ENCODE data around the gene PCSK2.

Gene PCSK2

DNA sequence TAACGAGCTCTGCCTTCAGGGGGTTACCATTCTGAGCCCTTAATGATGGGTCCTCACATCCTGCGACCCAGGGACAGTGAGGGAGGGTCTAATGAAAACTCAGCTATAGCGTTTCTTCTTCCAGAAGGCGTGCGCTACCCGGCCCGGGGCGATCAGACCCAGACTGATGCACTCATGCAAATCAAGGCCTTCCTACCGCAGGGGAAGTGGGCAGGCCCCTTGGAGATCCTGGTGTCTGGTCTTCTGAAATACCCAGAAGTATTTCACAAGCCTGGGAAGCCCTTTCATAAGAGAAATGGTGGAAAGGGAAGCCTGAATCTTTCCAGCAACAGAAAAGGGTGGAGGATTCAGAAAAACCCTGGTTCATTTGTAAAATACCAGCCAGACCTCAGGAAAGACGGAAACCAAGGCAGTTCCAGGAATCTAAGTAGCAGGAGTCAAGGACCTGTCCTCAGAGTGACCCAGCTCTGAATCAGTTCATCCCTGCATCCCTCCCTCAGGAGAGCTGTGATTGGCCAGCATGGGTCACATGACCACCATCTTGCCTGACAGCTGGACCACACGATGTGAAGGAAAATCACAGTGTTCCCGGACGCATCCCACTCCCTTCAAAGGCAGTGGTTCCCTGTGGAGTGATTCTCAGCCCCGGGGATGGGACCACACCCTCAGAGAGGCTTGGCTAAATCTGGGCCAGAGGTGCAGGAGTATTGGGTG lies 291.7 kb downstream of the PCSK2 start:
- Histone ChIP-seq H2BK12ac (ENCODE audit: low read length) (no peak overlapping the region), H4K91ac (ENCODE audit: low read depth, low read length) (no peak overlapping the region), H3K27ac (ENCODE audit: low read depth, low read length) (no peak overlapping the region), H3K18ac (ENCODE audit: low read length) (no peak overlapping the region), H3K79me1 (ENCODE audit: low read length) (peaks cover under 1% of the 10 kb centered on the region), H4K8ac (ENCODE audit: low read depth, low read length) (no peak overlapping the region), H3K4ac (ENCODE audit: low read depth, low read length) (no peak overlapping the region), H3K4me1 (ENCODE audit: control insufficient read depth in 1 of 2, insufficient read depth in 2 of 2, low read length in 2 of 2) (no peaks in the 10 kb centered on the region), H3K14ac (ENCODE audit: low read length) (no peak overlapping the region), H3K23ac (ENCODE audit: low read length) (no peak overlapping the region), H4K12ac (ENCODE audit: low read depth, low read length) (no peak overlapping the region), H2BK5ac (ENCODE audit: low read depth, low read length, poor library complexity) (no peak overlapping the region), H3K4me3 (ENCODE audit: low read depth, low read length) (no peak overlapping the region), H3K79me2 (ENCODE audit: control insufficient read depth, insufficient read depth, low read length, poor library complexity) (no peaks in the 10 kb centered on the region), H2AK5ac (ENCODE audit: low read length) (no peak overlapping the region), H3K4me2 (ENCODE audit: low read length) (no peak overlapping the region), H2AFZ (ENCODE audit: insufficient read depth, low read length, poor library complexity) (no peak overlapping the region), H3K36me3 (ENCODE audit: control insufficient read depth in 1 of 2, insufficient read depth in 2 of 2, low read length in 2 of 2) (no peaks in the 10 kb centered on the region), H3K9me3 (ENCODE audit: insufficient read depth, low read depth, low read length) (no peaks in the 10 kb centered on the region), H2BK120ac (ENCODE audit: insufficient read depth, low read length, poor library complexity) (no peak overlapping the region), H3K27me3 (ENCODE audit: insufficient read depth, low read length) (no peaks in the 10 kb centered on the region), H3K9ac (ENCODE audit: low read length) (no peak overlapping the region)
- WGBS (ENCODE audit: extremely low coverage, insufficient coverage, insufficient read length), result no CpG with 5 or more reads among the region's 14 CpGs
- peak in 1 of 2 donors; percentile 50 for DNase-seq

DNA sequence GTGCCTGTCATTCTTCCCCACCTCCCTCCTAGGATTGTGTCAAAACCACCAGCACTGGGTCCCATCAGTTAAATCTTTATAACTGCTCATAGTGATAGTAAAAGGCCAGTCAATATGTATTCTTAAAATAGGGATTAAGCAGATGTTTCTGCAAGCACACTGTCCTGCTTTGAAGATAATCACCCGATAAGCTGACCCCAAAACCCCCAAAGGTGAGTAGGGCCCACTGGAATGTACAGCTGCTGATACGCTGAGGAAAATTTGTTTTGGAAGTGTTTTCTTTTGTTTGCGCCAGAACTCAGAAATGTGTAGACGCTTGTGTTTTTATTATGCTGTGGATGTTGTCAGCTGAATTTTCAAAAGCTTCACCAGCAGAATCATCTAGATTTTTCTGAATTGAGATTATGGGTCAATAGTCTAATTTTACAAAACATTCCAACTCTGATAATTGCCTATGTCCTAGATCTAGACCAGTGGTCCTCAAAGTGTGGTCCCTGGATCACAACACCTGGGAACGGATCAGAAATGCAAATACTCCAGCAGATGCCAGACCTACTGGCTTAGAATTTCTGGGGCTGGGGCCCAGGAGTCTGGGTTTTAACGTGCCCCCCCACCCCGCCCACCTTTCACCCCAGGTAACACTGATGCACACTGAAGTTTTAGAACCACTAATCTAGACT lies 292.9 kb downstream of the PCSK2 start:
- no peaks in the 10 kb centered on the region for H3K9me3 ChIP-seq (ENCODE audit: insufficient read depth, low read depth, low read length)
- no CpG with 5 or more reads among the region's 7 CpGs for WGBS (ENCODE audit: extremely low coverage, insufficient coverage, insufficient read length)
- H4K91ac ChIP-seq (ENCODE audit: low read depth, low read length), result no peak overlapping the region
- H2BK120ac ChIP-seq (ENCODE audit: insufficient read depth, low read length, poor library complexity), result no peak overlapping the region
- H3K36me3 ChIP-seq (ENCODE audit: control insufficient read depth in 1 of 2, insufficient read depth in 2 of 2, low read length in 2 of 2), result no peaks in the 10 kb centered on the region
- no peak overlapping the region for H3K4me2 ChIP-seq (ENCODE audit: low read length)
- H3K79me2 ChIP-seq (ENCODE audit: control insufficient read depth, insufficient read depth, low read length, poor library complexity), result no peaks in the 10 kb centered on the region
- no peak overlapping the region for H2AFZ ChIP-seq (ENCODE audit: insufficient read depth, low read length, poor library complexity)
- no peak overlapping the region for H3K4me3 ChIP-seq (ENCODE audit: low read depth, low read length)
- H2BK5ac ChIP-seq (ENCODE audit: low read depth, low read length, poor library complexity), result no peak overlapping the region
- no peak overlapping the region for H3K18ac ChIP-seq (ENCODE audit: low read length)
- H3K4ac ChIP-seq (ENCODE audit: low read depth, low read length), result no peak overlapping the region
- no peak overlapping the region for H3K9ac ChIP-seq (ENCODE audit: low read length)
- no peaks in the 10 kb centered on the region for H3K27me3 ChIP-seq (ENCODE audit: insufficient read depth, low read length)
- H4K8ac ChIP-seq (ENCODE audit: low read depth, low read length), result no peak overlapping the region
- no peak overlapping the region for H2BK12ac ChIP-seq (ENCODE audit: low read length)
- no peak overlapping the region for H3K23ac ChIP-seq (ENCODE audit: low read length)
- H4K12ac ChIP-seq (ENCODE audit: low read depth, low read length), result no peak overlapping the region
- H3K14ac ChIP-seq (ENCODE audit: low read length), result no peak overlapping the region
- H2AK5ac ChIP-seq (ENCODE audit: low read length), result no peak overlapping the region
- DNase-seq, result peak; percentile 29 to 30
- H3K4me1 ChIP-seq (ENCODE audit: control insufficient read depth in 1 of 2, insufficient read depth in 2 of 2, low read length in 2 of 2), result peaks cover 0 to 2% of the 10 kb centered on the region in 2 experiments
- H3K27ac ChIP-seq (ENCODE audit: low read depth, low read length), result no peak overlapping the region
- H3K79me1 ChIP-seq (ENCODE audit: low read length), result no peaks in the 10 kb centered on the region

DNA sequence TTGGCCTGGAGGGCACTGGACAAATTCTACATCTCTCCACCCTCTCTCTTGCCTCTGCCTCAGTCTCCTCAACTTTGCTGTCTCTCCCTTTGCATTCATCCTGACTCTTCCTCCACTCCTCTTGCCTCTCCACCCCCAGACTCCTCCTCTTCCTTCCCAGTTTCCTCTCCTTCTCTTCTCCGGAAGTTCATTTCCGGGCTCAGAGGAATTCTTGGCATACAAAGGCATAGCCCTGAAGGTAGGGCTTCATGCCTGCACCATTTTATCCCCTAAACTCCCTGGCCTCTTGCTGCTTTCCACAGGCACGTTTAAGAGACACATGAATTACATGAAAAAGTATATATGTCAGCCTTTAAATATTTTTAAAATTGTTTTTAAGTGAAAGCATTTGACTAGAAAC lies 293.7 kb downstream of the PCSK2 start:
- Histone ChIP-seq H2AK5ac (ENCODE audit: low read length) (no peak overlapping the region), H3K27me3 (ENCODE audit: insufficient read depth, low read length) (no peaks in the 10 kb centered on the region), H3K4me3 (ENCODE audit: low read depth, low read length) (no peak overlapping the region), H3K18ac (ENCODE audit: low read length) (no peak overlapping the region), H3K79me2 (ENCODE audit: control insufficient read depth, insufficient read depth, low read length, poor library complexity) (no peaks in the 10 kb centered on the region), H4K8ac (ENCODE audit: low read depth, low read length) (no peak overlapping the region), H4K91ac (ENCODE audit: low read depth, low read length) (no peak overlapping the region), H3K23ac (ENCODE audit: low read length) (no peak overlapping the region), H2BK120ac (ENCODE audit: insufficient read depth, low read length, poor library complexity) (no peak overlapping the region), H3K9ac (ENCODE audit: low read length) (no peak overlapping the region), H2AFZ (ENCODE audit: insufficient read depth, low read length, poor library complexity) (no peak overlapping the region), H3K14ac (ENCODE audit: low read length) (no peak overlapping the region), H3K79me1 (ENCODE audit: low read length) (no peaks in the 10 kb centered on the region), H2BK12ac (ENCODE audit: low read length) (no peak overlapping the region), H2BK5ac (ENCODE audit: low read depth, low read length, poor library complexity) (no peak overlapping the region), H3K4me1 (ENCODE audit: control insufficient read depth in 1 of 2, insufficient read depth in 2 of 2, low read length in 2 of 2) (peaks cover 0 to 2% of the 10 kb centered on the region in 2 experiments), H4K12ac (ENCODE audit: low read depth, low read length) (no peak overlapping the region), H3K4me2 (ENCODE audit: low read length) (no peak overlapping the region), H3K27ac (ENCODE audit: low read depth, low read length) (no peak overlapping the region), H3K9me3 (ENCODE audit: insufficient read depth, low read depth, low read length) (no peaks in the 10 kb centered on the region), H3K4ac (ENCODE audit: low read depth, low read length) (no peak overlapping the region), H3K36me3 (ENCODE audit: control insufficient read depth in 1 of 2, insufficient read depth in 2 of 2, low read length in 2 of 2) (no peaks in the 10 kb centered on the region)
- no CpG with 5 or more reads among the region's 3 CpGs for WGBS (ENCODE audit: extremely low coverage, insufficient coverage, insufficient read length)
- DNase-seq, result peak in 1 of 2 donors; percentile 51

DNA sequence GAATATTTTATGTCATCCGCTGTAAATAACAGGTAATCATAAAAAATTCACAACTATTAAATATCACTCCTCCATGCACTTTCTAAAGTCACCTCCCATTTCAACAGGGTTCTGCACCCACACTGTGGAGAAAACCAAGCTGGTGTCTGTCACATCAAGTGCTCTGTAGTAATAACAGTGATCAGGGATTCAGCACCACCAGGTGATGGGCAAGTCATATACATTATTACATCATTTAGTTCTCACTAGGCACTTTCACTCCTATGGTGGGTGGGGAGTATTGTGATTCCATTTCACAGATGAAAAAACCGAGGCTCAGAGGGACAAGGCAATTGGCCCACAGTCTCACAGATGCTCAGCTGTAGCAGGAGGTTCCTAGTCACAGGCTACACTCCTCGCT lies 295.7 kb downstream of the PCSK2 start:
- Histone ChIP-seq H4K12ac (ENCODE audit: low read depth, low read length) (no peak overlapping the region), H3K9me3 (ENCODE audit: insufficient read depth, low read depth, low read length) (no peaks in the 10 kb centered on the region), H3K27me3 (ENCODE audit: insufficient read depth, low read length) (no peaks in the 10 kb centered on the region), H2AK5ac (ENCODE audit: low read length) (no peak overlapping the region), H3K23ac (ENCODE audit: low read length) (no peak overlapping the region), H3K79me2 (ENCODE audit: control insufficient read depth, insufficient read depth, low read length, poor library complexity) (no peaks in the 10 kb centered on the region), H3K9ac (ENCODE audit: low read length) (no peak overlapping the region), H3K4ac (ENCODE audit: low read depth, low read length) (no peak overlapping the region), H2BK12ac (ENCODE audit: low read length) (no peak overlapping the region), H3K27ac (ENCODE audit: low read depth, low read length) (no peak overlapping the region), H3K4me2 (ENCODE audit: low read length) (no peak overlapping the region), H3K4me3 (ENCODE audit: low read depth, low read length) (no peak overlapping the region), H3K14ac (ENCODE audit: low read length) (no peak overlapping the region), H3K18ac (ENCODE audit: low read length) (no peak overlapping the region), H3K4me1 (ENCODE audit: control insufficient read depth in 1 of 2, insufficient read depth in 2 of 2, low read length in 2 of 2) (peaks cover 0 to 2% of the 10 kb centered on the region in 2 experiments), H4K8ac (ENCODE audit: low read depth, low read length) (no peak overlapping the region), H4K91ac (ENCODE audit: low read depth, low read length) (no peak overlapping the region), H2BK120ac (ENCODE audit: insufficient read depth, low read length, poor library complexity) (no peak overlapping the region), H2BK5ac (ENCODE audit: low read depth, low read length, poor library complexity) (no peak overlapping the region), H3K79me1 (ENCODE audit: low read length) (no peaks in the 10 kb centered on the region), H2AFZ (ENCODE audit: insufficient read depth, low read length, poor library complexity) (no peak overlapping the region), H3K36me3 (ENCODE audit: control insufficient read depth in 1 of 2, insufficient read depth in 2 of 2, low read length in 2 of 2) (no peaks in the 10 kb centered on the region)
- DNase-seq, result no peak
- no CpG with 5 or more reads among the region's 3 CpGs for WGBS (ENCODE audit: extremely low coverage, insufficient coverage, insufficient read length)
